WERI-Rb-1 (cell line): Measurements from ENCODE around the gene DNHD1.
A peak's percentile ranks its signal among the peaks of the same experiment; 100 is the strongest.

Experiments
- DNase-seq: peaks from one replicate; pipeline ENCODE4 v3.0.0-alpha.2; 2020
- H3K27ac ChIP-seq: fragments of 250-450 bp; sonication (Bioruptor Pico); 2 replicates; pipeline ENCODE4 v1.5.1; 2020; ENCODE audit warnings: mild to moderate bottlenecking, moderate library complexity
- H3K27me3 ChIP-seq: fragments of 250-450 bp; sonication (Bioruptor Pico); 2 replicates; pipeline ENCODE4 v1.5.1; 2021; ENCODE audit warnings: mild to moderate bottlenecking, low read depth, moderate library complexity; ENCODE audit not compliant: insufficient read depth, severe bottlenecking
- H3K36me3 ChIP-seq: fragments of 250-450 bp; sonication (Bioruptor Pico); 2 replicates; pipeline ENCODE4 v1.5.1; 2020; ENCODE audit warnings: mild to moderate bottlenecking, moderate library complexity
- H3K4me3 ChIP-seq: 2 replicates; pipeline ENCODE4 v1.5.1; 2011; ENCODE audit warnings: low read depth, mild to moderate bottlenecking, control low read depth, low read length
- H3K9me3 ChIP-seq: fragments of 250-450 bp; sonication (Bioruptor Pico); 2 replicates; pipeline ENCODE4 v1.5.1; 2021; ENCODE audit warnings: mild to moderate bottlenecking, moderate library complexity; ENCODE audit not compliant: severe bottlenecking
- TF ChIP-seq, protein P1 (sequence below): IDR thresholded peaks from 2 replicates; pipeline ENCODE4 v1.5.1; 2011; ENCODE audit warnings: low read depth, mild to moderate bottlenecking, control low read depth, inconsistent platforms, low read length

Gene DNHD1

DNA sequence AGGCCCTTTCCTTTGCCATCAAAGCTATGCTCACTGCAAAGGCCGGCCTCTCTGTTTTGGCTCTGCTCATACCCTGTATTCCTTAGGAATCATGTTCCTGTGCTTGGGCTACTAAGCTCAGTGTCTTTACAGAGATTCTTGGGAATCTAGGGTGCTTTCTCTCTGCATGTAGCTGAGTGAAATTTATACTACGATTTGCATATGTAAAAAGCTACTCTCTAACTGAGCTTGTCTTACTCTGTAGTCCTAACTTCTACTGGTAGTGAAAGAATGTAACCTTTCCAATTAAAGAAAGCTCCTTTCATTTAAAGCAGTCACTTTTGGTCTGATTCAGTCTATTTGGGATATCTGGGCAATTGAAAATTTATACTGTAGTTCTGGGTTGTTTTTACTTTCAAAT lies 32.2 kb downstream of the DNHD1 start:
- no peak for DNase-seq
- TF ChIP-seq, protein P1, sequence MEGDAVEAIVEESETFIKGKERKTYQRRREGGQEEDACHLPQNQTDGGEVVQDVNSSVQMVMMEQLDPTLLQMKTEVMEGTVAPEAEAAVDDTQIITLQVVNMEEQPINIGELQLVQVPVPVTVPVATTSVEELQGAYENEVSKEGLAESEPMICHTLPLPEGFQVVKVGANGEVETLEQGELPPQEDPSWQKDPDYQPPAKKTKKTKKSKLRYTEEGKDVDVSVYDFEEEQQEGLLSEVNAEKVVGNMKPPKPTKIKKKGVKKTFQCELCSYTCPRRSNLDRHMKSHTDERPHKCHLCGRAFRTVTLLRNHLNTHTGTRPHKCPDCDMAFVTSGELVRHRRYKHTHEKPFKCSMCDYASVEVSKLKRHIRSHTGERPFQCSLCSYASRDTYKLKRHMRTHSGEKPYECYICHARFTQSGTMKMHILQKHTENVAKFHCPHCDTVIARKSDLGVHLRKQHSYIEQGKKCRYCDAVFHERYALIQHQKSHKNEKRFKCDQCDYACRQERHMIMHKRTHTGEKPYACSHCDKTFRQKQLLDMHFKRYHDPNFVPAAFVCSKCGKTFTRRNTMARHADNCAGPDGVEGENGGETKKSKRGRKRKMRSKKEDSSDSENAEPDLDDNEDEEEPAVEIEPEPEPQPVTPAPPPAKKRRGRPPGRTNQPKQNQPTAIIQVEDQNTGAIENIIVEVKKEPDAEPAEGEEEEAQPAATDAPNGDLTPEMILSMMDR: no peak
- H3K27me3 ChIP-seq: no peaks in the 10 kb centered on the region
- H3K27ac ChIP-seq: no peak overlapping the region
- no peaks in the 10 kb centered on the region for H3K36me3 ChIP-seq
- H3K9me3 ChIP-seq: no peaks in the 10 kb centered on the region
- no peak overlapping the region for H3K4me3 ChIP-seq

DNA sequence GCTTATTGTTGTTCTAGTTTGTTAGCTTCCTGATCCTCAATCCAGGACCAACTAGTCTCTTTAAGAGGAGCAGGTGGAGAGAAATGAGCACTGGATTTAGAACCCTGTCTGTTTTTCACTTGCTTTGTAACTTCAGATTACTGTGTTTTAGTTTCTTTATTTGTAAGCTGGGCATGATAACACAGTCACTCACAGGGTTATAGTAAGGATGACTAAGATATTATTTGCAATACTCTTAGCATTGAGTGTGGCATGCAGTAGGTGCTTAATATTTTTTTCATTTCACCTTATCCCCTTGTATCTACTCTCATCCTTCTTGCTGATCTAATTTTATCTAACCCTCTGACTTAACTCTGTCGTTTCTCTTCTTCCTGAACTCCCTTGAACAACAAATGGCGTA lies 33.8 kb downstream of the DNHD1 start:
- H3K27ac ChIP-seq: no peak overlapping the region
- no peaks in the 10 kb centered on the region for H3K27me3 ChIP-seq
- no peaks in the 10 kb centered on the region for H3K36me3 ChIP-seq
- H3K4me3 ChIP-seq: no peak overlapping the region
- no peaks in the 10 kb centered on the region for H3K9me3 ChIP-seq
- DNase-seq: no peak
- TF ChIP-seq, protein P1: no peak

DNA sequence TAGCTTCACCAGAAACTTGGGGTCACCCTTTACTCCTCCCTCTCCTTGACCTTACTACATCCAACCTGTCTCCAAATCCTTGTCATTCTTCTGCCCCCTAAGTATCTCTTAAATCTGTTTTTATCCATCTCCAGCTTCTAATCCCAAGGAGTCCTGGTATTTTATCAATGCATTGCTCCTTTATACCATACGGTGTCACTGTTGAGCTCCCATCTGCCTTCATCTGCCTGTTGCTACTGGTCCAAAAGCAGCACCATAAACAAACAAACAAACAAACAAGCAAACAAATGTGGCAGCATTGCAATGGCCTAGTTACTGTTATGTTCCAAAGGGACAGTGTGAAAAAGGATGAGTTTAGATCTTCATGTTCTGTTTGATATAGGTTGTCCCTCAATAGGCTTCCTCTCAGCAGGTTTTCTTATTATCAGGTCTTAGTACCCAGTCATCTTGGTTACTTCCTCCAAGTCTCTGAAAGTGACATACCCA lies 34.2 kb downstream of the DNHD1 start:
- TF ChIP-seq, protein P1: peak; percentile 72
- no peak overlapping the region for H3K4me3 ChIP-seq
- no peak overlapping the region for H3K27ac ChIP-seq
- no peaks in the 10 kb centered on the region for H3K9me3 ChIP-seq
- no peaks in the 10 kb centered on the region for H3K36me3 ChIP-seq
- no peaks in the 10 kb centered on the region for H3K27me3 ChIP-seq
- DNase-seq: peak; percentile 34

DNA sequence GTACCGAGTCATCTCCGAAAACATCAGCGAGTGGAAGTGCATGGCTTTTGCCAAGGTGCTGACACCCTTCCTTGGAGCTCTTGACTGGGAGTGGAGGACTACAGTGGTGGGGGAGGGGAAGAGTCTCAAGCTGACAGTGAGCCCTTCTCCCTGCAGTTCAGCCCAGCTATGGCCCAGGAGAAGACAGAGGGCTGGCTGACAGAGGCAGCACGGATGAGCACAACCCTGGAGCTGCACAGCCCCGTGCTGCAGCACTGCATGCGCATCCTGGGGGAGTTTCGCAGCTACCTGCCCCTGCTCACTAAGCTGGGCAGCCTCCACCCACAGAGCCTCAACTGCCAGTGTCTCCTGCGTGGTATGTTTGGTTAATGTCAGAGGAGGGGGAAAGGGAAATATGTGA lies 41.4 kb downstream of the DNHD1 start:
- H3K9me3 ChIP-seq: no peaks in the 10 kb centered on the region
- no peak overlapping the region for H3K27ac ChIP-seq
- no peak overlapping the region for H3K4me3 ChIP-seq
- no peaks in the 10 kb centered on the region for H3K36me3 ChIP-seq
- TF ChIP-seq, protein P1: no peak
- no peak for DNase-seq
- no peaks in the 10 kb centered on the region for H3K27me3 ChIP-seq

DNA sequence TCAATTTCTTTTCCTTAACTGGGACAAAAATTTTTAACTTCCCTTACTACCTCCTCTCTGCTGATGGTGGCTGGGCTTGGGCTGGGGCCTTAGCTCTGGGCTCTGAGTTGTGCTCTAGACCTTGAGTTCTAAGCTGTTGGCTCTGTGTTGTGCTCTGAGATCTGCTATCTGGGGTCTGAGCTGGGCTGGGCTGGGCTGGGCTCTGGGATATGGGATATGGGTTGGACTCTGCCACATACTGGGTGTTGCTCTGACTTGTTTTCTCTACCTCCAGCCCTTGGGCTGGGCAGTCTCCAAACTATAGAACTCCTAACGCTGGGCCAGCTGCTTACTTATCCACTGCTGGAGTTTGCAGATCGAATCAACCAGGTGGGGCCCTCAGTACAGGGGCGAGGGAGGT lies 41.9 kb downstream of the DNHD1 start:
- H3K27me3 ChIP-seq: no peaks in the 10 kb centered on the region
- no peaks in the 10 kb centered on the region for H3K9me3 ChIP-seq
- H3K27ac ChIP-seq: no peak overlapping the region
- no peak for DNase-seq
- TF ChIP-seq, protein P1: no peak
- H3K4me3 ChIP-seq: no peak overlapping the region
- no peaks in the 10 kb centered on the region for H3K36me3 ChIP-seq

DNA sequence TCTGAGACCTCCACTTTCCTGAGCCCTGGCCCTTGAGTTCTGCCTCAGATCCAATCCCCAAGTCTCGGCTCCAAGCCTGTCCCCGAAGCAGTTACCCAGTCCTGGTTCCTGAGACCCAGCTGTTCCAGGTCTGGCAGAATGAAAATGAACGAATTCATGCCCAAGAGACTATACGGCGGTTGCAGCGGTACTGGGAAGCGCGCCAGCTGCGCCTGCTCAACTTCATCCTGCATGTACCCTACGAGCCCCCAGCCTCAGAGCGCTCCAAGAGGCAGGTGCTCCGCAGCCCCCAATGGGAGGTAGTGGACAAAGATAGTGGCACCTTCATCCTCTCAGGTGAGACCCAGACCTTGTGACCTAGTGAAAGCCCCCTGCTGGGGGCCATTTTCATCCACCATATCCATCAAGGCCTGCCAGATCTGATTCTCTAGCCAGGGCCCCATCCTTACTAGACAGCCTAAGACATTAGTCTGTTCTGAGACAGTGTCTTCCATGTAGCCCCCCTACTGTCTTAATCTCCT lies 42.7 kb downstream of the DNHD1 start:
- Histone ChIP-seq H3K4me3 (no peak overlapping the region), H3K36me3 (no peaks in the 10 kb centered on the region), H3K27me3 (no peaks in the 10 kb centered on the region), H3K27ac (no peak overlapping the region), H3K9me3 (no peaks in the 10 kb centered on the region)
- no peak for DNase-seq
- TF ChIP-seq, protein P1: no peak
